ENCODE data around the gene PROZ. TPM values are rescaled to one million over a fixed set of nuclear protein-coding genes. Genes with fewer than 3 reads are reported as not detected.

Gene PROZ
- total RNA-seq, 2 donors from 2014 or later: not detected

DNA sequence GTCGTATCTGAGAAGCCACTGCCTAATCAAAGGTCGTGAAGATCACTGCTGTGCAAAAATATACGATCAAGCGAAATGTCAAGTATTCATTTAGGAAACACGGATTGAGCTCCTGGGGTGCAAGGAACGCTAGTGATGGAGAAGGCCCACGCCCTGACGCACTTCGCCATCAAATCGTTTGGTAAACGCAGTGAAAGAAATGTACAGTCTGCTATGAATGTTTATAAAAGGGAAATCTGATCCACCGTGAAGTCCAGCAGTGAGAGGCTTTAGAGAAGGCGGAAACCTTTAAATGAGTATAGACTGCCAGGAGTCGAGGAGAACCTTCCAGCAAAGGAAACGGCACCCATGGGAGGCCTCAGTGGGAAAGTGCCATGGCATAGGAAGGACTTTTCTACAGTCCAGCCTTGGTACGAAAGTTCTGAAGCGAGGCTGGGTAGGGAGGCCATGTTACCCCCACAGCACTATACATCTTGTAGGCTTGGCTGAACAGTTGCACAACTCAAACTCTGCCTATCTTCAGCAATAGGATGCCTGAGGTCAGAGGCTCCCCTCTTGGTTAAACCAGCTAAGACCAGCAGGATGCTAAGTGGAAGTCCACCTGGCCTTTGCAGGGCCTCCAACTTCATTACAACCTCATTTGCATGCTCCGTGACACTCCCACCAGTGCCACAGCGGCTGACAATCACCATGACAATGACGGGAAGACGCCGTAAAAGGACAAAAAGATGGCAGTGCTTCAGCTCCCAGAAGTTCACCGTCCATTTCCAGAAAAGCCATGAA lies 29.6 kb downstream of the PROZ start:
- Mint-ChIP-seq H3K27ac (peak overlapping the region; percentile 96), H3K36me3 (ENCODE audit: low read depth) (peaks cover 5% of the 10 kb centered on the region), H3K4me3 (no peak overlapping the region), H3K27me3 (no peaks in the 10 kb centered on the region), H3K4me1 (peaks cover 16% of the 10 kb centered on the region)
- no peak for DNase-seq
- no peaks in the 10 kb centered on the region for H3K9me3 ChIP-seq (ENCODE audit: control insufficient read depth, low read length, poor library complexity, severe bottlenecking)
- ATAC-seq: no peak

DNA sequence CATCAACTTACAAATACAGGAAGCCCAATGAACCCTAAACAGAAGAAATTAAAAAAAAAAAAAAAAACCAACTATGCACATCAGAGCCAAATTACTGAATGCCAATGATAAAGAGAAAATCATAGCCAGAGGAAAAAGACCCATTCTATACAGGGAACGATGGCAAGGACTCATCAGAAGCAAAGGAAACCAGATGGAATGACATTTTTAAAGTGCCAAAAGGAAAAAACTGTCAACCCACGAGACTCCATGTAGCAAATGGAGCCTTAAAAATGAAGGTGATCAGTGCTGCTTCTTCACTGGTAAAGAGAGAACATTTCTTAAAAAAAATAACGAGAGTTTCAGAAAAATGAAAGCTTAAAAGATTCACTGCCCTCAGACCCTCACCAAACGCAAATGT lies 31.7 kb downstream of the PROZ start:
- no peaks in the 10 kb centered on the region for H3K9me3 ChIP-seq (ENCODE audit: control insufficient read depth, low read length, poor library complexity, severe bottlenecking)
- DNase-seq (no peak), ATAC-seq (no peak)
- Mint-ChIP-seq H3K4me3 (no peak overlapping the region), H3K4me1 (peaks cover 9% of the 10 kb centered on the region), H3K27me3 (no peaks in the 10 kb centered on the region), H3K27ac (peak overlapping the region; percentile 78), H3K36me3 (ENCODE audit: low read depth) (peaks cover 3% of the 10 kb centered on the region)

GRCh38 chr13:113192279-113192678 lies 33.8 kb downstream of the PROZ start:
- DNase-seq: no peak
- Mint-ChIP-seq H3K4me3 (no peak overlapping the region), H3K4me1 (no peaks in the 10 kb centered on the region), H3K27me3 (no peaks in the 10 kb centered on the region), H3K36me3 (ENCODE audit: low read depth) (peaks cover 6% of the 10 kb centered on the region), H3K27ac (no peak overlapping the region)
- no peak for ATAC-seq
- no peaks in the 10 kb centered on the region for H3K9me3 ChIP-seq (ENCODE audit: control insufficient read depth, low read length, poor library complexity, severe bottlenecking)

DNA sequence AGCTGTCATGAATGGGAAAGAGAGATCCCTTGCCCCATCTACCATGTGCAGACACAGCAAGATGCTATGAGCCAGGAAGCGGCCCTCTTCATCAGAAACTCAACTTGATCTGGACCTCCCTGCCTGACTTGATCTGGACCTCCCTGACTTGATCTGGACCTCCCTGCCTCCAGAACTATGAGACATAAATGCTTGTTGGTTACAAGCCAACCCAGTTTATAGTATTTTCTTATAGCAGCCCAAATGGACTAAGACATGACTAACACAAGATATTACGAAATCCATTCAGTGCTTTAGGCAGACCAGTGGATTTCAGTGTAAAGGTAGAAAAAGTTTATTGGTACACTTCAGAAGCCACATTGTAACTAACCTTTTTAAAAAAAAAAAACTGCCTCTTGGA lies 34.5 kb downstream of the PROZ start:
- no peak for ATAC-seq
- no peak overlapping the region for H3K27ac Mint-ChIP-seq
- no peak for DNase-seq
- H3K9me3 ChIP-seq (ENCODE audit: control insufficient read depth, low read length, poor library complexity, severe bottlenecking): no peaks in the 10 kb centered on the region
- H3K36me3 Mint-ChIP-seq (ENCODE audit: low read depth): peaks cover 6% of the 10 kb centered on the region
- no peak overlapping the region for H3K4me3 Mint-ChIP-seq
- no peaks in the 10 kb centered on the region for H3K27me3 Mint-ChIP-seq
- H3K4me1 Mint-ChIP-seq: no peaks in the 10 kb centered on the region

DNA sequence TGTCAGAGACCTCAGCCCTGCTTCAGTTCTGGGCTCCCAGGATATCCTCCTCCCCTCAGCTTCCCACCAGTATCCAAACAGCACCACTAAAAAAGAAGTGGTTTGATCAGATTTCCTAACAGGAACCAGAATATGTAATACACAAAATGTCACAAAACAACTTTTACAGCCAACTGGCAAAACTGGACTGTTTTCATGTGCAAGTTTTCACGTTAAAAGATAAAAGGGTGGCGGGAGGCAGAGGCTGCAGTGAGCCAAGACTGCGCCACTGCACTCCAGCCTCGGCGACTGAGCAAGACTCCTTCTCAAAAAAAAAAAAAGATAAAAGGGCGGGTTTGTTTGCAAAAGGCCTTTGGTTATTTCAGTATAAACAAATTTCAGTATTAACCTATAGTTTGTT lies 36.9 kb downstream of the PROZ start:
- Mint-ChIP-seq H3K27me3 (no peaks in the 10 kb centered on the region), H3K4me1 (no peaks in the 10 kb centered on the region), H3K27ac (no peak overlapping the region), H3K36me3 (ENCODE audit: low read depth) (peaks cover 3% of the 10 kb centered on the region), H3K4me3 (no peak overlapping the region)
- DNase-seq: no peak
- H3K9me3 ChIP-seq (ENCODE audit: control insufficient read depth, low read length, poor library complexity, severe bottlenecking): no peaks in the 10 kb centered on the region
- no peak for ATAC-seq

DNA sequence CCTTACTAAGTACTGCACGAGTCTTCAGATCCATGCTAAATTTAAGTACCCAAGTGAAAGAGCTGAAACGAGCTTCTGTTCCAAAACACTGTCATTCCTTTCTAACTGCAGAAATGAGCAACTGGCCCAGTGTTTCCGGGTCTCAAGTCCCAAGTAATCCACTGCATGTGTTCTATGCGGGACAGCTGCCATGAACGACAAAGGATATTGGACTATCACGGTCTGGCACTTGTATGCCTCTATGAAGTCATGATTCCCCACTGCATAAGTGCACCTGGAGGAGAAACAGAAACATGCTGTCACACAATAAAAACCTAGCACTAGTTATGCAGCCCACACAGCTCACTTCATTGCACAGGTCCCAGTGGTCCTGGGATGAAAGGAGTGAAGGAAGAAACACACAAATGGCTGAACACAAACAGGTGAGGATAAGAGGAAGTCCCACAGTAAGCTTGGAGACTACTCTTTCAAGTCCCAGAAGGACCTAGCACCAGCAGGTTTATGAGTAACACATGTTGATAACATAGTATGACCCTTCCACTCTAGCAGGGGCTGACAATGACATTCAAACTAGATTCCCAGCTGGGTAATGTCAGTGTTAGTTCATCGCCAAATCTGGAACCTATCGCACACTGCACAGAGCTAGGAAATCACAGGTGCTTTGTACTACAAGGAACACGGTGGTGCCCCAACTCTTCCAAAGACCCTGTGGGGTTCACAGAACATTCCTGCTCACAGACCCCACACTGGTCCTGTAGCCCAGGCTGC lies 38.7 kb downstream of the PROZ start:
- H3K9me3 ChIP-seq (ENCODE audit: control insufficient read depth, low read length, poor library complexity, severe bottlenecking): no peaks in the 10 kb centered on the region
- Mint-ChIP-seq H3K4me1 (peaks cover 4% of the 10 kb centered on the region), H3K4me3 (no peak overlapping the region), H3K27ac (no peak overlapping the region), H3K27me3 (no peaks in the 10 kb centered on the region), H3K36me3 (ENCODE audit: low read depth) (peaks cover 3% of the 10 kb centered on the region)
- ATAC-seq (no peak), DNase-seq (no peak)

DNA sequence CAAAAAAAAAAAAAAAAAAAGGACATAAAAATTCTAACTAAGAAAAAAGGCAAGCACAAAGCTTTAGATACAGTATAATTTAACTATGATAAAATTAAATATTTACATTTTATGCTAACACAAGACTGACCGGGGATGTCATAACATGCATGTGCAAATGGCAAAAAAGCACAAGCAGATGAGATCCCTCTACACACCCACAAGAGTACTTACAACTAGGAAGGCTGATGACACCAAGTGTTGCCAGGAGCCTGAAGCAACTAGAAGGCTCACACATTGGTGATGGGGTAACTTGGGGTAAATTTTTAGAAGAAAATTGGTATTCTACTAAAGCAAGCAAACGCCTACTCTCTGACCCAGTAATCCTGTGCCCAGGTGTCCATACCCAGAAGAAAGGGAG lies 43.4 kb downstream of the PROZ start:
- H3K4me1 Mint-ChIP-seq: peaks cover 36% of the 10 kb centered on the region
- ATAC-seq: no peak
- no peaks in the 10 kb centered on the region for H3K27me3 Mint-ChIP-seq
- H3K36me3 Mint-ChIP-seq (ENCODE audit: low read depth): peaks cover 3% of the 10 kb centered on the region
- H3K9me3 ChIP-seq (ENCODE audit: control insufficient read depth, low read length, poor library complexity, severe bottlenecking): no peaks in the 10 kb centered on the region
- H3K4me3 Mint-ChIP-seq: no peak overlapping the region
- no peak overlapping the region for H3K27ac Mint-ChIP-seq
- DNase-seq: no peak

- no peaks in the 10 kb centered on the region for H3K9me3 ChIP-seq (ENCODE audit: control insufficient read depth, low read length, poor library complexity, severe bottlenecking)
- DNase-seq: no peak
- ATAC-seq: no peak
- Mint-ChIP-seq H3K4me3 (no peak overlapping the region), H3K27me3 (no peaks in the 10 kb centered on the region), H3K27ac (peak overlapping the region; percentile 53), H3K36me3 (ENCODE audit: low read depth) (peaks cover 2% of the 10 kb centered on the region), H3K4me1 (peaks cover 44% of the 10 kb centered on the region)
Measured at GRCh38 chr13:113202912-113203311, 44.5 kb downstream of the PROZ start.

DNA sequence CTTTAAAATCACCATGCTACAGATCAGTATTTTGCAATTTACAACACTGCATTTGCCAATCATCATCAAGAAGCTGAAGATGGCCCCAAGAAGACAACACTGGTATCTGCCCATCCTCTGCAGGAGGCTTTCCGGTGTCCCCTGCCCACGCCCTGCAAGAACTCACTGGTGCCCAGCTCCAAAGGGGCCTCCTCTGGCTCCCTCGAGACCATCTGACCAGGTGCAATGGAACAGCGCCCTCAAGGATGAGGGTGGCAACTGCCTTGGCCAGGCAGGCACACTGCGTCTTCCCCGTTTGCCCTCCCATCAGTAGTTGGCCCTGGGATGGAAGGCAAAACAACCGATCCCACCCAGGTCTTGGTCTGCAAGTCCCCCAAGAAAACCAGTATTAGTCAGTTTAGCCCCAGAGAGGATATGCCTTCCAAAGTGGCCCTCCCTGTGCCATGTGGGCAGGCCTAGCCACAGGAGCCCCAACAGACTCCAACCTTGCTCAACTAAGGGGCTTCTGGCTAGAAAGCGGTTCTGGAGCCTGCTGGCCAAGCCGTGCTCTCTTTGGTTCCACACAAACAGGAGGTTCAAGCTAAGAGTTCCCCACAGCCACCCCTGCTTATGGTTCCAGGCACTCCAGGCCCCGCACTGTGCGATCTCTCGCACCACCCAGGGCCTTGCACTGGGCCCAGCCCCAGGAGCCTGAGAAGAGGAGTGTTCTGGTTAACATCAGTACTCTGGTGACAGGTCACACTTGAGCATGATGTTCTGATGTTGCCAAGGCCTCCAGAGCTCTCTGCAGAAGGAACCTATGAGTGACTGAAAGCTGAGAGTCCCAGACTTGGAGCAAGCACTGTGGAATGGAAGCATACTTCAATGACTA lies 45.3 kb downstream of the PROZ start:
- Mint-ChIP-seq H3K4me1 (peaks cover 44% of the 10 kb centered on the region), H3K36me3 (ENCODE audit: low read depth) (peaks cover 2% of the 10 kb centered on the region), H3K4me3 (no peak overlapping the region), H3K27ac (no peak overlapping the region), H3K27me3 (no peaks in the 10 kb centered on the region)
- H3K9me3 ChIP-seq (ENCODE audit: control insufficient read depth, low read length, poor library complexity, severe bottlenecking): no peaks in the 10 kb centered on the region
- no peak for DNase-seq
- ATAC-seq: no peak

- no peak for DNase-seq
- Mint-ChIP-seq H3K27me3 (no peaks in the 10 kb centered on the region), H3K27ac (no peak overlapping the region), H3K4me1 (peaks cover 44% of the 10 kb centered on the region), H3K4me3 (no peak overlapping the region), H3K36me3 (ENCODE audit: low read depth) (peaks cover 2% of the 10 kb centered on the region)
- ATAC-seq: no peak
- H3K9me3 ChIP-seq (ENCODE audit: control insufficient read depth, low read length, poor library complexity, severe bottlenecking): no peaks in the 10 kb centered on the region
Measured at GRCh38 chr13:113204378-113204734, 45.9 kb downstream of the PROZ start.

GRCh38 chr13:113205428-113205931 lies 47.0 kb downstream of the PROZ start:
- H3K27me3 Mint-ChIP-seq: no peaks in the 10 kb centered on the region

GRCh38 chr13:113207460-113207859 lies 49.0 kb downstream of the PROZ start:
- H3K4me1 Mint-ChIP-seq: peaks cover 47% of the 10 kb centered on the region
- no peaks in the 10 kb centered on the region for H3K27me3 Mint-ChIP-seq
- peak overlapping the region; percentile 90 for H3K4me3 Mint-ChIP-seq
- H3K27ac Mint-ChIP-seq: peak overlapping the region; percentile 92
- DNase-seq (no peak), ATAC-seq (no peak)
- H3K9me3 ChIP-seq (ENCODE audit: control insufficient read depth, low read length, poor library complexity, severe bottlenecking): no peaks in the 10 kb centered on the region
- H3K36me3 Mint-ChIP-seq (ENCODE audit: low read depth): peaks cover 2% of the 10 kb centered on the region

More at GRCh38 chr13:113205428-113205931, 47.0 kb downstream of the PROZ start:
- peaks cover 2% of the 10 kb centered on the region for H3K36me3 Mint-ChIP-seq (ENCODE audit: low read depth)
- no peak overlapping the region for H3K4me3 Mint-ChIP-seq
- ATAC-seq: no peak
- peak overlapping the region; percentile 92 for H3K27ac Mint-ChIP-seq
- no peaks in the 10 kb centered on the region for H3K9me3 ChIP-seq (ENCODE audit: control insufficient read depth, low read length, poor library complexity, severe bottlenecking)
- no peak for DNase-seq
- peaks cover 44% of the 10 kb centered on the region for H3K4me1 Mint-ChIP-seq

DNA sequence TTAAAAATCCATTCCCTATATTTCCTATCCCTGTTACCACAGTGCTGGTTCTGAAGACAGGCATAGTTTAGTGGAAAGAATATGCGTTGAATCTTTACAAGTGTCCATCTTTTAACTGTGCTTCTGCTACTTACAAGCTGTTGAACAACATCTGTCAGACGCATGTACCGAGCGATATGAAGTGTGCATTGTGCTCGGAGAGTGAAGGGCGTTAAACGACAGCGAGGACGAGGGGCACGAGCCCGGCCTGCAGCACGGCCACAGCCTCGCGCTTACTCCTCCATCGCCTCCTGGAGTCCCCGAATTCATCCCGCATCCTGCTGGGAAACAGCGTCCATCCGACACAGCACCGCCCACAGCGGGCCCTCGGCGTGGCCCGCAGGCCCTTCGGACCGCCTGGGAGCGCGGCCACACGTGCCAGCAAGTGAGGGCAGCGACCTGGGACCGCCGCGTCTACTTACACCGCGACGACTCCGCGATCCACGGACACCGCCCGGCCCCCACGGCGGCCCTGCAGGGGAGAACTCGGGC lies 49.5 kb downstream of the PROZ start:
- H3K27ac Mint-ChIP-seq: peak overlapping the region; percentile 92
- no peak for DNase-seq
- no peaks in the 10 kb centered on the region for H3K9me3 ChIP-seq (ENCODE audit: control insufficient read depth, low read length, poor library complexity, severe bottlenecking)
- H3K4me1 Mint-ChIP-seq: peaks cover 42% of the 10 kb centered on the region
- peak; percentile 3 for ATAC-seq
- no peaks in the 10 kb centered on the region for H3K27me3 Mint-ChIP-seq
- H3K4me3 Mint-ChIP-seq: peak overlapping the region; percentile 90
- peaks cover 2% of the 10 kb centered on the region for H3K36me3 Mint-ChIP-seq (ENCODE audit: low read depth)

All from T-helper 17 cell (primary cell).